ENCODE data around the gene FOXE3. TPM values are rescaled to one million over a fixed set of nuclear protein-coding genes. Genes with fewer than 3 reads are reported as not detected.

The FOXE3 gene
- total RNA-seq, 1 experiment from 2014 or later = not detected

GRCh38 chr1:47399138-47399845, 16.8 kb upstream of the FOXE3 start:
- no peaks in the 10 kb centered on the region for H3K9me3 Mint-ChIP-seq
- ChIA-PET CTCF (interaction anchor here (1.1 to 3.6 kb wide), 2 partner anchors 11 to 25 kb away, joined by 4 to 24 read pairs; no protein-coding TSS in a partner anchor), POLR2A (interaction anchor here (0.6 kb wide), 1 partner anchor 36 kb away, joined by 11 read pairs; no protein-coding TSS in a partner anchor)
- no peak overlapping the region for H3K4me3 Mint-ChIP-seq
- no peaks in the 10 kb centered on the region for H3K4me1 Mint-ChIP-seq
- DNase-seq (ENCODE audit: low spot score) = no peak
- H3K27me3 Mint-ChIP-seq (ENCODE audit: low read depth) = peaks cover 55% of the 10 kb centered on the region
- H3K27ac Mint-ChIP-seq = no peak overlapping the region
- no peak for ATAC-seq
- H3K36me3 Mint-ChIP-seq = no peaks in the 10 kb centered on the region
- TF ChIP-seq, protein P1, sequence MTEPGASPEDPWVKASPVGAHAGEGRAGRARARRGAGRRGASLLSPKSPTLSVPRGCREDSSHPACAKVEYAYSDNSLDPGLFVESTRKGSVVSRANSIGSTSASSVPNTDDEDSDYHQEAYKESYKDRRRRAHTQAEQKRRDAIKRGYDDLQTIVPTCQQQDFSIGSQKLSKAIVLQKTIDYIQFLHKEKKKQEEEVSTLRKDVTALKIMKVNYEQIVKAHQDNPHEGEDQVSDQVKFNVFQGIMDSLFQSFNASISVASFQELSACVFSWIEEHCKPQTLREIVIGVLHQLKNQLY (CRISPR knock-in tag; IDR thresholded peaks at IDR 0.05) = no peak
- TF ChIP-seq, protein P2, sequence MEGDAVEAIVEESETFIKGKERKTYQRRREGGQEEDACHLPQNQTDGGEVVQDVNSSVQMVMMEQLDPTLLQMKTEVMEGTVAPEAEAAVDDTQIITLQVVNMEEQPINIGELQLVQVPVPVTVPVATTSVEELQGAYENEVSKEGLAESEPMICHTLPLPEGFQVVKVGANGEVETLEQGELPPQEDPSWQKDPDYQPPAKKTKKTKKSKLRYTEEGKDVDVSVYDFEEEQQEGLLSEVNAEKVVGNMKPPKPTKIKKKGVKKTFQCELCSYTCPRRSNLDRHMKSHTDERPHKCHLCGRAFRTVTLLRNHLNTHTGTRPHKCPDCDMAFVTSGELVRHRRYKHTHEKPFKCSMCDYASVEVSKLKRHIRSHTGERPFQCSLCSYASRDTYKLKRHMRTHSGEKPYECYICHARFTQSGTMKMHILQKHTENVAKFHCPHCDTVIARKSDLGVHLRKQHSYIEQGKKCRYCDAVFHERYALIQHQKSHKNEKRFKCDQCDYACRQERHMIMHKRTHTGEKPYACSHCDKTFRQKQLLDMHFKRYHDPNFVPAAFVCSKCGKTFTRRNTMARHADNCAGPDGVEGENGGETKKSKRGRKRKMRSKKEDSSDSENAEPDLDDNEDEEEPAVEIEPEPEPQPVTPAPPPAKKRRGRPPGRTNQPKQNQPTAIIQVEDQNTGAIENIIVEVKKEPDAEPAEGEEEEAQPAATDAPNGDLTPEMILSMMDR (IDR thresholded peaks at IDR 0.05) = no peak
- TF ChIP-seq, protein P3, sequence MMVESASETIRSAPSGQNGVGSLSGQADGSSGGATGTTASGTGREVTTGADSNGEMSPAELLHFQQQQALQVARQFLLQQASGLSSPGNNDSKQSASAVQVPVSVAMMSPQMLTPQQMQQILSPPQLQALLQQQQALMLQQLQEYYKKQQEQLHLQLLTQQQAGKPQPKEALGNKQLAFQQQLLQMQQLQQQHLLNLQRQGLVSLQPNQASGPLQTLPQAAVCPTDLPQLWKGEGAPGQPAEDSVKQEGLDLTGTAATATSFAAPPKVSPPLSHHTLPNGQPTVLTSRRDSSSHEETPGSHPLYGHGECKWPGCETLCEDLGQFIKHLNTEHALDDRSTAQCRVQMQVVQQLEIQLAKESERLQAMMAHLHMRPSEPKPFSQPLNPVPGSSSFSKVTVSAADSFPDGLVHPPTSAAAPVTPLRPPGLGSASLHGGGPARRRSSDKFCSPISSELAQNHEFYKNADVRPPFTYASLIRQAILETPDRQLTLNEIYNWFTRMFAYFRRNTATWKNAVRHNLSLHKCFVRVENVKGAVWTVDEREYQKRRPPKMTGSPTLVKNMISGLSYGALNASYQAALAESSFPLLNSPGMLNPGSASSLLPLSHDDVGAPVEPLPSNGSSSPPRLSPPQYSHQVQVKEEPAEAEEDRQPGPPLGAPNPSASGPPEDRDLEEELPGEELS (CRISPR knock-in tag; IDR thresholded peaks at IDR 0.05) = no peak
- TF ChIP-seq E2F1 (CRISPR knock-in tag; IDR thresholded peaks at IDR 0.05) (no peak), MXD4 (CRISPR knock-in tag; IDR thresholded peaks at IDR 0.05; ENCODE audit: borderline replicate concordance) (no peak), PRRX2 (CRISPR knock-in tag; IDR thresholded peaks at IDR 0.05) (no peak), MYBL2 (CRISPR knock-in tag; IDR thresholded peaks at IDR 0.05) (no peak), AFF4 (CRISPR knock-in tag; IDR thresholded peaks at IDR 0.05; ENCODE audit: borderline replicate concordance) (no peak), RELA (CRISPR knock-in tag; IDR thresholded peaks at IDR 0.05; ENCODE audit: borderline replicate concordance) (no peak), KAT7 (CRISPR knock-in tag; IDR thresholded peaks at IDR 0.05; ENCODE audit: borderline replicate concordance) (no peak), NR1H2 (CRISPR knock-in tag; IDR thresholded peaks at IDR 0.05) (no peak), IRF2 (CRISPR knock-in tag; IDR thresholded peaks at IDR 0.05; ENCODE audit: borderline replicate concordance, low read depth) (no peak), ATF6 (CRISPR knock-in tag; IDR thresholded peaks at IDR 0.05) (no peak), STAT6 (CRISPR knock-in tag; conservative IDR thresholded peaks at IDR 0.05; ENCODE audit: low read depth) (no peak), GRHL2 (CRISPR knock-in tag; IDR thresholded peaks at IDR 0.05; ENCODE audit: insufficient replicate concordance, severe bottlenecking) (no peak), CREB1 (CRISPR knock-in tag; IDR thresholded peaks at IDR 0.05) (no peak)
- TF ChIP-seq, protein P4, sequence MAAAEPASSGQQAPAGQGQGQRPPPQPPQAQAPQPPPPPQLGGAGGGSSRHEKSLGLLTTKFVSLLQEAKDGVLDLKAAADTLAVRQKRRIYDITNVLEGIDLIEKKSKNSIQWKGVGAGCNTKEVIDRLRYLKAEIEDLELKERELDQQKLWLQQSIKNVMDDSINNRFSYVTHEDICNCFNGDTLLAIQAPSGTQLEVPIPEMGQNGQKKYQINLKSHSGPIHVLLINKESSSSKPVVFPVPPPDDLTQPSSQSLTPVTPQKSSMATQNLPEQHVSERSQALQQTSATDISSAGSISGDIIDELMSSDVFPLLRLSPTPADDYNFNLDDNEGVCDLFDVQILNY (CRISPR knock-in tag; IDR thresholded peaks at IDR 0.05) = no peak
